ENCODE results near the gene CAMK1D.
"Not testable (repeated sequence)": the region's sequence is repeated elsewhere in the genome, so short reads cannot be mapped to it uniquely, and the experiment has no call there.

Gene CAMK1D

DNA sequence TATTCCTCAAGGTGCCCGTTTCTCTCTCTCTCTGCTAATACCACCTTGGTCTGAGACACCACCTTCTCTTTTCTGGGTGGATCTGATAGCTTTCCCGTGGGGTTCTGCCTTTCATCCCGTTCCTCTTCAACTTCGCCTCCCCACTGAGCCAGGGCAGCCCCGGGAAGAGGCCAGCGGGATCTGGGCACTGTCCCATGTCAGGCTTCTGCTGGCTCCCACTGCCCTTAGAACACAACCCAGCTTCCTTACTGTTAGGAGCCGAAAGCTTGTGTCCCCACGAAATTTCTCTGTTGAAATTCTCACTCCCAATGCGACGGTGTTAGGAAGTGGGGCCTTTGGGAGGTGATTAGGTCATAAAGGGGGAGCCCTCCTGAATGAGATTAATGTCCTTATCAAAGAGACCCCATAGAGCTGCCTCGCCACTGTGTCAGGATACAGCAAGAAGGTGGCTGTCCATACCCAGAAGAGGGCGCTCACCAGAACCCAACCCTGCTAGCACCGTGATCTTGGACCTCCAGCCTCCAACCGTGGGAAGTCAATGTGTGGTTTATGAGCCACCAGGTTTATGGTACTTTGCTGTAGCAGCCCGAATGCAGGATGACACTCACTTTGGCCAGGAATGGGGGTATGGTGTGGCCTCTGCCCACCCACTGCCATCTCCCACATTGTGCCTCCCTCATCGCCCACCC, 79.2 kb downstream of the CAMK1D start:
- no peak for DNase-seq (ENCODE audit: low read depth, low spot score)

DNA sequence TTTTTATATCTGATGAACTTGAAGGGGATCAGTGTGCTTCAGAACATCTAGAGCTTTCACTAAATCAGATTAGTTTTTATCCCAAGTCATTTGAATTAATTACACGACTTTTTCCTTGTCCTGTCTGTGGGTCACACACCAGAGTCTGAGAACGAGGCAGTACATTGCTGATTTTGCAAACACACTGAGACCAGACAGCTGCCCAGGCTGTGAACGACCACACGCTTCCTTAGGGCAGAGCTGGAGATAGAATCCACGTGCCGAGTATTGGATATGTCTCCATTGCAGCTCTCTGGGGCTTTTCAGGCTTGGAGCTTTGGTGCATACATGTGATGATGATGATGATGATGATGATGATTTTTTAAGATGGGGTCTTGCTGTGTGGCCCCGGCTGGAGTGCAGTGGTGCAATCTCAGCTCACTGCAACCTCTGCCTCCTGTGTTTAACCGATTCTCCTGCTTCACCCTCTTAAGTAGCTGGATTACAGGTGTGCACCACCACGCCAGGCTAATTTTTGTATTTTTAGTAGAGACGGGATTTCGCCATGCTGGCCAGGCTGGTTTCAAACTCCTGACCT, 81.1 kb downstream of the CAMK1D start:
- no peak for DNase-seq (ENCODE audit: low read depth, low spot score)

DNA sequence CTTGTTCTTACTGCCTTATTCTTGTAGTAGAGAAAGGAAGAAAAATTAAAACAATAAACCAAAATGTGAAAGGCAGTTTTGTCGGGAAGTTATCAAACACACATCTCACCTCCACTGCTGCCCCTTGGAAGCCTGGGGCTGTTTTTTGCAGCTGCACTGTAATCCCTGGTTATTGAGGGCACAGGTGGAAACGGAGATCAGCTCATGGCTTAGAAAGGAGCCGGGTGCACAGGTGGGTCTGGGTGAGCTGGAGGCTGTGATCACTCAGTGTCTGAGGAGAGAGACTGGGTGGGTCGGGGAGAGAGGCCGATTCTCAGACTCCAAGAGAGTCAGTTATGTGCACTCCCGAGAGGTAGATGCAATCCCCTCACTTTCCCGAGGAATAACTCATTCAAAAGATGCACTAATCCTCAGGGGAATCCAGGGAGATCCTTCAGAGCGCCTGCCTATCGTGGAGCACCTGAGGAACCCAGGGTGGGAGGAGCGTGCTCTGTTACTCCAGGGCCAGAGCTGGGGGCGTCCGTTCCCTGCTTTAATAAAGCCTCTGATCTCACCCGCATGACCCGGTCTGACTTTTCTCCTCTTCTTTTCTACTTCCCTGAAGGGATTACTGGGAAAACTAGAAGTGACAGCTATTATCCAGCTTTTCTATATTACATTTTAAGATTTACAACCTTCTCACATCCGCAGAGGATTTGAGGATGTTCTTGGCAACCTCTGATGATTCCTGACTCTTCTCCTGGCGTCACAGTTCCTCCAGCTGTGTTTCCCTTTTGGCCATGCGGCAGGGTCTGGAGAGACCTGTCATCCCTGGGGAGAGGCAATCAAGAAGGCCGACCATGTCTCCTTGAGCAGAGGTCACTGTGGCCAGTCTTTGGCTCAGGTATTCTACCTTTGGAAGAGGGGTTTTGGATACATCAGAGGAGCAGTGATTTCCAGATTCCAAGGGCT, 82.1 kb downstream of the CAMK1D start:
- no peak for DNase-seq (ENCODE audit: low read depth, low spot score)

GRCh38 chr10:12432402-12433189, 83.2 kb downstream of the CAMK1D start:
- DNase-seq (ENCODE audit: low read depth, low spot score), result no peak

- DNase-seq (ENCODE audit: low read depth, low spot score), result no peak
These were observed 84.9 kb downstream of the CAMK1D start for GRCh38 chr10:12434277-12434676.

- DNase-seq (ENCODE audit: low read depth, low spot score), result not testable (repeated sequence)
These were observed 85.3 kb downstream of the CAMK1D start for GRCh38 chr10:12434677-12435076.

DNA sequence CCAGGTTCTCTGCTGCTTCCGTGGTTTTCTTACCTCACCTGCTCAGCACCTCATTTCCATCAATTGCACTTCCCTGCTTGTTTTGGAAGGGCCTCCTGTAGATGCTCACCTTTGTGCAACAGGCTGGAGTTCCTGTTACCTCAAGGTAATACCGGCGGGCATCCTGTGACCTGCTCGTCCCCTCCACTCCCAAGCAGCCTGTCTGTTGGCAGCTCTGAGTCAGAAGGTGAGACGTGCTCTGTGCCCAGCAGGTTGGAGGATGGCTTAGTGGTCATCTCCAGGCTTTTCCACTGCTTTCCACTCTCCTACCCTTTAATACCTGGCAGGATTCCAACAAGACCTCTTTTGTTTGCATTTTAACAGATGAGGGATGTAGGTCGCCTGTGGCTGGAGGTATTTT, 86.0 kb downstream of the CAMK1D start:
- no peak for DNase-seq (ENCODE audit: low read depth, low spot score)

DNA sequence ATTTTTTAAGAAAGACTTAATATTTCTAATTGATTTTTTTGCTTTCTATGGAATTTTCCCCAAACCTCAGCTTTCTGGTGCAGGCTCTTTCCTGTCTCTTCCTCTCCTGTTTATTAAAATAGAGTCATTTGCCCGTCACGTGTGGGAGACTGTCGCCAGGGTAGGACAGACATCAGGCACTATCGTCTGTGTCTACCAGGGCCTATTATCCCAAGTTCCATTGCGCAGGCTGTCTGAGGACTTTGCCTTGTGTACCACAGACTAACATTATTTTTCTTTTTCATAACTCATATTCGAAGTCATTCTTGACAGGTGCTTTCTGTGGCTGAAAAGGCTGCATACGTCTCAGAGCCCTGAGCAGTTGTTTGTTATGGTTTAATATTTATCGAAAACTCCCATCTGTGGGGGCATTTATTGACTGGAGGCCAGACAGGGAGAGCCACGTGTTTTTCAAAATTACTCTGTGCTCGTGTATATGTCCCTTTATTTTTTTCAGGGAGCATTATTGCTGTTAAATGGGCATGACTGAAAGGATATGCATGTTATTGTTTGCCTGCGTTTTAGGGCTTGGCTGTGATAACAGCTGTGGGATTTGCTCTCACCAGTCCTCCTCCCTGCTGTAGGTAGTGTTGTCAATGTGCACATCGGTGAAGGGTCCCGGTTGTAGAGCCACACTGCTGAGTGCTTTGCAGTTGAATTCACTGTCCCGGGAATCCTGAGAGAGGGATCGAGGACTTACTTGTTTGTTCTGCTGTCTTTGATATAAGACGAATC, 89.8 kb downstream of the CAMK1D start:
- no peak for DNase-seq (ENCODE audit: low read depth, low spot score)

DNA sequence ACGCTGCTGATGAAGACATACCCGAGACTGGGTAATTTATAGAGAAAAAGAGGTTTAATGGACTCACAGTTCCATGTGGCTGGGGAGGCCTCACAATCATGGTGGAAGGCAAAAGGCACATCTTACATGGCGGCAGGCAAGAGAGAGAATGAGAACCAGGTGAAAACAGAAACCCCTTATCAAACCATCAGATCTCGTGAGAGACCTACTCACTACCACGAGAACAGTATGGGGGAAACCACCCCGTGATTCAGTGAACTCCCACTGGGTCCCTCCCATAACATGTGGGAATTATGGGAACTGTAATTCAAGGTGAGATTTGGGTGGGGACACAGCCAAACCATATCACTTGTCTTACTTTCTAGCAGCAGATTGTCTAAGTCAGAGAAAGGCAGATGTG, 90.4 kb downstream of the CAMK1D start:
- DNase-seq (ENCODE audit: low read depth, low spot score), result not testable (repeated sequence)

DNA sequence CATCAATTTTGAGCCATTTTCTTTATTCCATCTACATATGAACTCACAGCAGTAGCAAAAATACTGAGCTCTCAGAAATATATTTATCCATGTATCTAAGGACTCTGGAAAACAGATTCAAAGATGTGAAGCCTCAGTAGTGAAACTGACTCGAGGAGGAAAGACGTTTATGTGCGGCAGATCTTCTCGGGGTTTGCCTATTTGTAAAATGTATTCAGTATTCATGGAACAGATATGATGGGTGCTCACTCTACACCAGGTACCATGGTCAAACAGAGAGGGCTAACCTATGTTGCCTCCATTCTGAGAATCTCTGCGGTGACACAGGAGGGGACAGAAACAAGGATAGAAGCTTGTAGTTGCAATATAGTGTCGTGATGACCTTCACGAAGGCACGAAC, 93.7 kb downstream of the CAMK1D start:
- DNase-seq (ENCODE audit: low read depth, low spot score), result no peak

DNA sequence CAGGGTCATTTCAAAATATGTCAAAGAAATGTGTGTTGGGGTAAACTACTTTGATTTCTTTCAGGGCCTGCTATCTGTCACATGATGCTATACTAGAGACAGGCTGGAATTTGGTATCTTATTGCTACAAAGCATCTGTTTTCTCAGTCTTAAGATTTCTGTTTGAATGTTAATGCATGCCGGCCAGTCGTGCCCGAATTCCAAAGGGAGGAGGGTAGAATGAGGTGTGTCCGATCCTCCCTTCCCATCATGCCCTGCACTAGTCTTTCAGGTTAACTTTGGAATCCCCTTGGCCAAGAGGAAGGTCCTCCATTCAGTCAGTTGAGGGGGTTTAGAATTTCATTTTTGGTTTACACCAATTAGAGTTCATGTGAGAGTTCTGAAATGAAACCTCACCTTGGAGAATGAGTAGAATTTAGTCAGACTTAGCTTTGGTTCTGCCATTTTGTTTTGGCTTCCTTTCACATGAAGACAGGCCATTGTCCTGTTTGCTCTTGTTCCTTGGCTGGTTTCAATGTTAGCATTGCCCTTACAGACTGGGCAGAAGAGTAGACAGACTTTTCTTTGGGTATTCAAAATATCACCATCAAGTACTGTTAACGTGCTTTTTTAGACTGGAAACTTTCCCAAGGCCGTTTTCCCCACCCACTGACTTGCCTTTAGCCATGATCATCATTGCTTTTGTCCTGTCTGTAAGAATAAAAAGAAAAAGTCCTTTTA, 95.8 kb downstream of the CAMK1D start:
- DNase-seq (ENCODE audit: low read depth, low spot score), result no peak

DNA sequence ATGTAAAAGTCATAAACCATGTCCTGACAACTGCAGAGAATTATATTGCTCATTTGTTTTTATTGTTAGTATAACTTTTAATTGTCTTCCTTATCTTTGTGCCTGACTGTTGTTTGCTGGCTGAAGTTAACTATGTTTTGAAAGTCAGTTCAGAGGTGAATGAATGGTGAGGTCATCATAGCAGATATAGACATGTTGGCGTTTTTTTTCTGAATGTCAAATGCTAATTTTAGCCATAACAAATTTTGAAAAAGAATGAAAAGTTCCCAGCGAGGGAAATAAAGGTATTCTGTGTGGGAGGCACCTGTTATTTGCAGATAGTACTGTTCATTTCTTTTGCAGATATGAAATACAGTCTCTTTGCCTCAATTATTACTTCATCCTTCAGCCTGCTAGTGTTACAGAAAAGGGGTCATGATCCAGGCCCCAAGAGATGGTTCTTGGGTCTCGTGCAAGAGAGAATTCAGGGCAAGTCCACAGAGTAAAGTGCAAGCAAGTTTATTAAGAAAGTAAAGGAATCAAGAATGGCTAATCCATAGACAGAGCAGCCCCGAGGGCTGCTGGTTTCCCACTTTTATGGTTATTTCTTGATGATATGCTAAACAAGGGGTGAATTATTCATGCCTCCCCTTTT, 96.5 kb downstream of the CAMK1D start:
- DNase-seq (ENCODE audit: low read depth, low spot score), result no peak

- no peak for DNase-seq (ENCODE audit: low read depth, low spot score)
These were observed 99.0 kb downstream of the CAMK1D start for GRCh38 chr10:12448340-12448728.

DNA sequence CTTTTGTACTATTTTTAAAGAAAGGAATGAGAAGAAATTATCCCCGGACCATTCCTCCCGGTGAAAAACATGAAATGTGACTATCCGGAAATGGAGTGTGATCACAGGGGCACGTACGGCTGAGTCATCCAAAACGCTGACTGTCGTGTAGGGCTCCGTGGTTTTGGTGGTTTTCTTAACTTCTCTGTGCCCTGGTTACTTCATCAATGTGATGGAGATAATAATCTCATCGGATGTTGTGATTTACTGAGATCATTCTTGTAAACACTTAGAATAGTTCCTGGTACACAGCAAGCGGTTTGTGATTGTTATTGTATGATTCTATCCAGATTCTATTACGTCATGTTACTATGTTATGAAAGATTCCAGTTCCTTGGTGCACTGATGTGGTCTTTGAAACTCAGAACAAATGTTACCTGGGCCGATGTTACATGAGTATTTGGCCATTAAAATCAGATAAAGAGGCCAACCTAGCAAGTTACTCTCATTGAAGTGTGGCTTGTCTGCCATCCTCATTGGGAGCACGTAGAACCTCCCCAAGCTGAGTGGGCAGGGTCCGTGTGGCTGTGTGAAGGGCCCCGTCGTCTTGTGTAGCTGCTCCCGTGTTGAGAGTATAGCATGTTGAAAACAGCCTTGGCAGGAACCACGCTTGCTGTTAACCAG, 99.5 kb downstream of the CAMK1D start:
- DNase-seq (ENCODE audit: low read depth, low spot score), result peak; percentile 47

- DNase-seq (ENCODE audit: low read depth, low spot score), result no peak
These were observed 106.0 kb downstream of the CAMK1D start for GRCh38 chr10:12455318-12455717.

- DNase-seq (ENCODE audit: low read depth, low spot score), result no peak
These were observed 106.4 kb downstream of the CAMK1D start for GRCh38 chr10:12455766-12456165.

GRCh38 chr10:12459340-12459739, 110.0 kb downstream of the CAMK1D start:
- DNase-seq (ENCODE audit: low read depth, low spot score), result no peak

DNA sequence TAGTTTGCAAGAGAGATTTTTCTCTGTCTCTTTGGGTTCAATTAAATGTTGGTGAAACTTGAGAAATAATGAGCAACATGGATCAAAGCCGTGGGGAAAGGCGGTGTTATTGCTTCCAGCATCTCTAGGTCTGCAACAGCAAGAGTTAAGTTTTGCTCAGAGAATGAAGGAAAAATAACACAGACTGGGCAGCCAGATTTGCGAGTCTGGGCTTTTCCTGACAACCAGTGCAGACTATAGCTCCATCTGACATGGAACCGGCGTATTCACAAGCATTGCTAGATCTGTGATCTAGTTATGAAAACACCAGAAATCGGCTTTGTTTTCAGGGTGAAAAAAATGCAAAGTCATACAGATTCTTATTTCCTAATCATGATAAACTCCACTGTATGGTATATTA, 110.4 kb downstream of the CAMK1D start:
- DNase-seq (ENCODE audit: low read depth, low spot score), result no peak

DNA sequence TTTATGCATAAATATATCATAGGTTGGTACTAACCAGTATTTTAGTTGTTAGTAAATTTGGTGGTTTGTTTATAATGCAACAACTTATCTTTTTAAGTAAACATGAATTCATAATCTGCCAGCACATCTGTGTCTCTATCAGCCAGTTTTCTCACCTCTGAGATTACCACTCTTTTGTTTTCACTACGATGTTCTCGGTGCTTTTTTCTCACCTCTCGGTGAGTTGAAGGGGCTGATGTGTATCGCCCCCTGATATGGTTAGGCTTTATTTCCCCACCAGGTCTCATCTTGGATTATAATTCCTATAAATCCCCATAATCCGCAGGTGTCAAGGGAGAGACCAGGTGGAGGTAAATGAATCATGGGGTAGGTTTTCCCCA, 114.1 kb downstream of the CAMK1D start:
- DNase-seq (ENCODE audit: low read depth, low spot score), result no peak
